Liver (tissue), 9 donors: ENCODE data around the gene CHTOP. TPM values are rescaled to one million over a fixed set of nuclear protein-coding genes. Genes with fewer than 3 reads are reported as not detected.

Experiments used
- DNase-seq: peaks from one replicate; pipeline ENCODE4 v3.0.0-alpha.2; 2017; ENCODE audit warnings: low spot score
- H3K27ac ChIP-seq, 2 donors: one replicate each; pipeline ENCODE4 v1.7.0; 2013; ENCODE audit warnings: inconsistent platforms in 2 of 2, low read length in 2 of 2, control low read depth in 1 of 2, low read depth in 1 of 2, mild to moderate bottlenecking in 1 of 2
- H3K27me3 ChIP-seq, 4 donors: one replicate each; pipeline versions ENCODE4 v1.6.1 to v1.7.0; 2013; ENCODE audit warnings: low read length in 3 of 4, inconsistent platforms in 1 of 4, mild to moderate bottlenecking in 1 of 4, moderate library complexity in 1 of 4; ENCODE audit not compliant: control insufficient read depth in 4 of 4, insufficient read depth in 4 of 4
- H3K36me3 ChIP-seq, 4 donors: one replicate each; pipeline versions ENCODE4 v1.6.1 to v1.7.0; 2013; ENCODE audit warnings: low read length in 3 of 4, mild to moderate bottlenecking in 3 of 4, low read depth in 1 of 4, moderate library complexity in 1 of 4; ENCODE audit not compliant: control insufficient read depth in 4 of 4, insufficient read depth in 3 of 4
- H3K4me1 ChIP-seq, 4 donors: one replicate each; pipeline versions ENCODE4 v1.6.1 to v1.7.0; 2013; ENCODE audit warnings: low read length in 3 of 4, mild to moderate bottlenecking in 3 of 4, moderate library complexity in 1 of 4; ENCODE audit not compliant: control insufficient read depth in 4 of 4, insufficient read depth in 4 of 4
- H3K4me3 ChIP-seq, 3 donors: one replicate each; pipeline versions ENCODE4 v1.6.1 to v1.7.0; 2013; ENCODE audit warnings: low read length in 3 of 3, control low read depth in 1 of 3, low read depth in 1 of 3, mild to moderate bottlenecking in 1 of 3
- H3K9ac ChIP-seq, 2 donors: one replicate each; pipeline ENCODE4 v1.7.0; 2013; ENCODE audit warnings: low read length in 2 of 2, mild to moderate bottlenecking in 2 of 2, moderate library complexity in 2 of 2, control low read depth in 1 of 2, low read depth in 1 of 2
- H3K9me3 ChIP-seq, 4 donors: one replicate each; pipeline versions ENCODE4 v1.6.1 to v1.7.0; 2013; ENCODE audit warnings: low read length in 3 of 4; ENCODE audit not compliant: control insufficient read depth in 4 of 4
- CTCF ChIP-seq: fragments of 150-350 bp; IDR thresholded peaks from 2 replicates; pipeline ENCODE4 v1.5.1; 2017; ENCODE audit warnings: improper control_type of control experiment, low read depth, low read length; ENCODE audit not compliant: missing input control
- FOXA1 ChIP-seq: IDR thresholded peaks from 2 replicates; pipeline ENCODE4 v1.6.1; 2016; ENCODE audit warnings: antibody characterized with exemption
- FOXA2 ChIP-seq: IDR thresholded peaks from 2 replicates; pipeline ENCODE4 v1.6.1; 2016; ENCODE audit warnings: antibody characterized with exemption
- GABPA ChIP-seq, 2 donors: IDR thresholded peaks in 1 of 2; conservative IDR thresholded peaks in 1 of 2; 2 replicates each; pipeline ENCODE4 v1.6.1; 2016; ENCODE audit warnings: antibody characterized with exemption in 2 of 2, mild to moderate bottlenecking in 1 of 2, moderate library complexity in 1 of 2
- HNF4A ChIP-seq, 2 donors: conservative IDR thresholded peaks; 2 replicates each; pipeline ENCODE4 v1.6.1; 2016; ENCODE audit warnings: antibody characterized with exemption in 2 of 2, mild to moderate bottlenecking in 2 of 2
- HNF4G ChIP-seq: IDR thresholded peaks from 2 replicates; pipeline ENCODE4 v1.6.1; 2016; ENCODE audit warnings: antibody characterized with exemption
- JUND ChIP-seq, 2 donors: IDR thresholded peaks; 2 replicates each; pipeline ENCODE4 v1.6.1; 2016; ENCODE audit warnings: antibody characterized with exemption in 2 of 2
- MAX ChIP-seq: IDR thresholded peaks from 2 replicates; pipeline ENCODE4 v1.6.1; 2016; ENCODE audit warnings: antibody characterized with exemption
- NR2F2 ChIP-seq: IDR thresholded peaks from 2 replicates; pipeline ENCODE4 v1.6.1; 2016; ENCODE audit warnings: antibody characterized with exemption
- RAD21 ChIP-seq, 2 donors: IDR thresholded peaks; 2 replicates each; pipeline ENCODE4 v1.6.1; 2016; ENCODE audit warnings: antibody characterized with exemption in 2 of 2, mild to moderate bottlenecking in 2 of 2
- RXRA ChIP-seq, 2 donors: IDR thresholded peaks; 2 replicates each; pipeline ENCODE4 v1.6.1; 2017 to 2018; ENCODE audit warnings: antibody characterized with exemption in 2 of 2, mild to moderate bottlenecking in 1 of 2
- SP1 ChIP-seq: IDR thresholded peaks from 2 replicates; pipeline ENCODE4 v1.6.1; 2018; ENCODE audit warnings: antibody characterized with exemption, mild to moderate bottlenecking
- TAF1 ChIP-seq: conservative IDR thresholded peaks from 2 replicates; pipeline ENCODE4 v1.6.1; 2016; ENCODE audit warnings: antibody characterized with exemption, mild to moderate bottlenecking
- YY1 ChIP-seq: IDR thresholded peaks from 2 replicates; pipeline ENCODE4 v1.6.1; 2016; ENCODE audit warnings: antibody characterized with exemption, mild to moderate bottlenecking
- WGBS: extraction: QIAGEN DNeasy Blood & Tissue Kit; methylation state at CpG from one replicate; pipeline ENCODE4 v1.1.7; 2013; 5-methylcytosine and 5-hydroxymethylcytosine counted together
- polyA plus RNA-seq, 2 donors: library from polyadenylated mRNA; stranded (reverse) in 1 of 2; unstranded in 1 of 2; fragments of 200-250 nt in 1 of 2; fragments of >200 nt in 1 of 2; fragmentation: Nextera tagmentation in 1 of 2; extraction: Ambion mirVana in 1 of 2; gene quantifications; one replicate each; pipeline versions ENCODE4 v1.2.1 to v1.2.3, GENCODE V29; 2013 to 2015
- total RNA-seq, 2 donors: library from RNA; depleted of rRNA; stranded (reverse); fragments of >200 nt; gene quantifications; one replicate each; pipeline ENCODE4 v1.2.3, GENCODE V29; 2014
- TF ChIP-seq, protein P1 (sequence below): IDR thresholded peaks from 2 replicates; pipeline ENCODE4 v1.6.1; 2016; ENCODE audit warnings: antibody characterized with exemption
- TF ChIP-seq, protein P2 (sequence below): IDR thresholded peaks from 2 replicates; pipeline ENCODE4 v1.6.1; 2016; ENCODE audit warnings: antibody characterized with exemption, mild to moderate bottlenecking
- TF ChIP-seq, protein P3 (sequence below): IDR thresholded peaks from 2 replicates; pipeline ENCODE4 v1.6.1; 2016; ENCODE audit warnings: antibody characterized with exemption
- donor health status: healthy.
- donor health status: healthy.
- donor health status: healthy.
- donor health status: healthy.
- donor health status: healthy.

Gene CHTOP
- total and polyA plus RNA-seq, 4 donors = 16.4 to 30.9 (median 24.3) TPM

- no peak for TF ChIP-seq CTCF
- TF ChIP-seq GABPA (IDR thresholded peaks at IDR 0.05 in 1 of 2, conservative IDR thresholded peaks at IDR 0.05 in 1 of 2) = no peak
- TF ChIP-seq RXRA (IDR thresholded peaks at IDR 0.05) = no peak
- no peak for TF ChIP-seq YY1
- TF ChIP-seq FOXA1 = no peak
- TF ChIP-seq MAX = no peak
- TF ChIP-seq HNF4A (conservative IDR thresholded peaks at IDR 0.05) = no peak
- no peak for TF ChIP-seq JUND (IDR thresholded peaks at IDR 0.05)
Observed at GRCh38 chr1:153606194-153606593, 27.7 kb upstream of the CHTOP start (continued).

- TF ChIP-seq, protein P1, sequence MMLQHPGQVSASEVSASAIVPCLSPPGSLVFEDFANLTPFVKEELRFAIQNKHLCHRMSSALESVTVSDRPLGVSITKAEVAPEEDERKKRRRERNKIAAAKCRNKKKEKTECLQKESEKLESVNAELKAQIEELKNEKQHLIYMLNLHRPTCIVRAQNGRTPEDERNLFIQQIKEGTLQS = no peak
- TF ChIP-seq FOXA1 (no peak), SP1 (no peak), MAX (no peak), GABPA (IDR thresholded peaks at IDR 0.05 in 1 of 2, conservative IDR thresholded peaks at IDR 0.05 in 1 of 2) (no peak), TAF1 (no peak), NR2F2 (no peak), CTCF (no peak), HNF4A (conservative IDR thresholded peaks at IDR 0.05) (no peak), RXRA (IDR thresholded peaks at IDR 0.05) (no peak), HNF4G (no peak), FOXA2 (no peak), YY1 (no peak), RAD21 (IDR thresholded peaks at IDR 0.05) (no peak), JUND (IDR thresholded peaks at IDR 0.05) (no peak)
- TF ChIP-seq, protein P2, sequence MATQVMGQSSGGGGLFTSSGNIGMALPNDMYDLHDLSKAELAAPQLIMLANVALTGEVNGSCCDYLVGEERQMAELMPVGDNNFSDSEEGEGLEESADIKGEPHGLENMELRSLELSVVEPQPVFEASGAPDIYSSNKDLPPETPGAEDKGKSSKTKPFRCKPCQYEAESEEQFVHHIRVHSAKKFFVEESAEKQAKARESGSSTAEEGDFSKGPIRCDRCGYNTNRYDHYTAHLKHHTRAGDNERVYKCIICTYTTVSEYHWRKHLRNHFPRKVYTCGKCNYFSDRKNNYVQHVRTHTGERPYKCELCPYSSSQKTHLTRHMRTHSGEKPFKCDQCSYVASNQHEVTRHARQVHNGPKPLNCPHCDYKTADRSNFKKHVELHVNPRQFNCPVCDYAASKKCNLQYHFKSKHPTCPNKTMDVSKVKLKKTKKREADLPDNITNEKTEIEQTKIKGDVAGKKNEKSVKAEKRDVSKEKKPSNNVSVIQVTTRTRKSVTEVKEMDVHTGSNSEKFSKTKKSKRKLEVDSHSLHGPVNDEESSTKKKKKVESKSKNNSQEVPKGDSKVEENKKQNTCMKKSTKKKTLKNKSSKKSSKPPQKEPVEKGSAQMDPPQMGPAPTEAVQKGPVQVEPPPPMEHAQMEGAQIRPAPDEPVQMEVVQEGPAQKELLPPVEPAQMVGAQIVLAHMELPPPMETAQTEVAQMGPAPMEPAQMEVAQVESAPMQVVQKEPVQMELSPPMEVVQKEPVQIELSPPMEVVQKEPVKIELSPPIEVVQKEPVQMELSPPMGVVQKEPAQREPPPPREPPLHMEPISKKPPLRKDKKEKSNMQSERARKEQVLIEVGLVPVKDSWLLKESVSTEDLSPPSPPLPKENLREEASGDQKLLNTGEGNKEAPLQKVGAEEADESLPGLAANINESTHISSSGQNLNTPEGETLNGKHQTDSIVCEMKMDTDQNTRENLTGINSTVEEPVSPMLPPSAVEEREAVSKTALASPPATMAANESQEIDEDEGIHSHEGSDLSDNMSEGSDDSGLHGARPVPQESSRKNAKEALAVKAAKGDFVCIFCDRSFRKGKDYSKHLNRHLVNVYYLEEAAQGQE = no peak
- TF ChIP-seq, protein P3, sequence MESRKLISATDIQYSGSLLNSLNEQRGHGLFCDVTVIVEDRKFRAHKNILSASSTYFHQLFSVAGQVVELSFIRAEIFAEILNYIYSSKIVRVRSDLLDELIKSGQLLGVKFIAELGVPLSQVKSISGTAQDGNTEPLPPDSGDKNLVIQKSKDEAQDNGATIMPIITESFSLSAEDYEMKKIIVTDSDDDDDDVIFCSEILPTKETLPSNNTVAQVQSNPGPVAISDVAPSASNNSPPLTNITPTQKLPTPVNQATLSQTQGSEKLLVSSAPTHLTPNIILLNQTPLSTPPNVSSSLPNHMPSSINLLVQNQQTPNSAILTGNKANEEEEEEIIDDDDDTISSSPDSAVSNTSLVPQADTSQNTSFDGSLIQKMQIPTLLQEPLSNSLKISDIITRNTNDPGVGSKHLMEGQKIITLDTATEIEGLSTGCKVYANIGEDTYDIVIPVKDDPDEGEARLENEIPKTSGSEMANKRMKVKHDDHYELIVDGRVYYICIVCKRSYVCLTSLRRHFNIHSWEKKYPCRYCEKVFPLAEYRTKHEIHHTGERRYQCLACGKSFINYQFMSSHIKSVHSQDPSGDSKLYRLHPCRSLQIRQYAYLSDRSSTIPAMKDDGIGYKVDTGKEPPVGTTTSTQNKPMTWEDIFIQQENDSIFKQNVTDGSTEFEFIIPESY = no peak
- Histone ChIP-seq H3K27me3 (no peaks in the 10 kb centered on the region), H3K9me3 (no peaks in the 10 kb centered on the region), H3K4me1 (peaks cover 12 to 35% (median 25%) of the 10 kb centered on the region in 4 donors), H3K36me3 (peaks cover 0 to 10% (median 5%) of the 10 kb centered on the region in 4 donors), H3K9ac (no peak overlapping the region), H3K27ac (no peak overlapping the region), H3K4me3 (no peak overlapping the region)
- WGBS = 91% methylated on average over 8 of the region's 8 CpGs
- DNase-seq = no peak
Observed at GRCh38 chr1:153607381-153607780, 26.5 kb upstream of the CHTOP start.
